ENCODE data around the gene ERBB4.
"Not testable (repeated sequence)": the region's sequence is repeated elsewhere in the genome, so short reads cannot be mapped to it uniquely, and the experiment has no call there.

Gene ERBB4

DNA sequence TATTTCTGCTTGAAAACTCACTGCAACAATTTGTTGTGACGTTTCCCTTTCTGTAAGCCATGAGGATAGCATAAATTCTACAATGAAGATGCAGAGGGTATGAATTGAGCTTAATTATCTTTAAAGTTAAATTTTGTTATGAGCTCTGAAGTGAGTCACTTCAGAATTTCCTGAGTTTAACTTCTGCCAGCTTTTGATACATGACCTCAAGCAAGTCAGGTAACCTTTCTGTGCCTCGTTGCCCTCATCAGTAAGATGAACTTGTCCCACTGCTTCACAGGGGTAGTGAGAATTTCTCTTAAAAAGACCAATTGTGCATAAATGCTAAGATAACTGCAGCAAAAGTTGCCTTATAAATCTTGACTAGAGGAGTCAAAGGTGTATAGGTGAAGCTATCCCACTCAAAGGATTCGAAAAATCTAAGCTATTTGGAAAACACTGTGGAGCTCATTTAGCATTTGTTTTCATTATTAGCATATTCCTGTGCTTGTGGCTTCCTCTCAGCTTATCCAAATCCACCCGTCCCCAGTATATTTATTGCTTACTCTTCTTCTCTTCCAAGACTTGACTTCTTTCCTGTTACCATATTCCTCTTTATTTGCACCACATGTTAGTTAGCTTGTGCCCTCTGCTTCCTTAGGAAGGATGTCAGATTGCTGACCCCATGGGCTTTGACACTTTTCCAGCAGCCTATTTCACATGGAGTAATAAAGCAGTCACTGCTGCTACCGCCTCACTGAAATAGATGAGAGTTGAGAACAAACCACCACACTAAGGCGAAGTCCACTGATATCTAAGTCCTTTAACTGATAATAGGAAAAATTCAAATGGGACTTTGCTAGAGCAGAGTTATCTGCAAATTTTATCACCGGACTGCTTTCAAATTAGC is 428.6 kb downstream of the ERBB4 start:
- Mint-ChIP-seq H3K4me1 (ENCODE audit: low read depth) (no peaks in the 10 kb centered on the region), H3K27me3 (ENCODE audit: low read depth) (no peaks in the 10 kb centered on the region), H3K36me3 (ENCODE audit: low read depth) (no peaks in the 10 kb centered on the region), H3K27ac (no peak overlapping the region), H3K4me3 (no peak overlapping the region), H3K9me3 (peaks cover 8% of the 10 kb centered on the region)
- DNase-seq (ENCODE audit: low spot score) = no peak

- Mint-ChIP-seq H3K9me3 (peaks cover 8% of the 10 kb centered on the region), H3K36me3 (ENCODE audit: low read depth) (no peaks in the 10 kb centered on the region), H3K4me1 (ENCODE audit: low read depth) (no peaks in the 10 kb centered on the region), H3K27me3 (ENCODE audit: low read depth) (no peaks in the 10 kb centered on the region), H3K4me3 (no peak overlapping the region), H3K27ac (no peak overlapping the region)
- DNase-seq (ENCODE audit: low spot score) = no peak
These were observed 429.4 kb downstream of the ERBB4 start for GRCh38 chr2:212109217-212109616.

DNA sequence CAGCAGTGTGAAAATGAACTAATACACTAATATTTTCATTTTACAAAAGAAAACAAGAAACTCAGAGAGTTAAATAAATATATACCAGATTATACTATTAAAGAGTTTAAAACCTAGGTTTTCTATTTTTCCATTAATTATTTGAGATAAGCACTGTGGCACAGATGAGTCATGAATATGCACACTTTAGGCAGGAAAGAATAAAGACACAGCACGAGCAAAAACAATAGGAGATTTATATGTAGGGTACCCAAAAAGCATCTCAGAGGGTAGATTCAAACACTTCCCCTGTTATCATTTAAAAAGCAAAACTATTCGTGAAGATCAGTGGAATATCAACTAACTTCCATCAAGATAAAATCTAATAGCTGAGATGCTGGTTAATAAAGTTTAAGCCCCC is 430.6 kb downstream of the ERBB4 start:
- no peaks in the 10 kb centered on the region for H3K4me1 Mint-ChIP-seq (ENCODE audit: low read depth)
- no peak for DNase-seq (ENCODE audit: low spot score)
- H3K27ac Mint-ChIP-seq = no peak overlapping the region
- peaks cover 8% of the 10 kb centered on the region for H3K9me3 Mint-ChIP-seq
- H3K36me3 Mint-ChIP-seq (ENCODE audit: low read depth) = no peaks in the 10 kb centered on the region
- no peak overlapping the region for H3K4me3 Mint-ChIP-seq
- no peaks in the 10 kb centered on the region for H3K27me3 Mint-ChIP-seq (ENCODE audit: low read depth)

DNA sequence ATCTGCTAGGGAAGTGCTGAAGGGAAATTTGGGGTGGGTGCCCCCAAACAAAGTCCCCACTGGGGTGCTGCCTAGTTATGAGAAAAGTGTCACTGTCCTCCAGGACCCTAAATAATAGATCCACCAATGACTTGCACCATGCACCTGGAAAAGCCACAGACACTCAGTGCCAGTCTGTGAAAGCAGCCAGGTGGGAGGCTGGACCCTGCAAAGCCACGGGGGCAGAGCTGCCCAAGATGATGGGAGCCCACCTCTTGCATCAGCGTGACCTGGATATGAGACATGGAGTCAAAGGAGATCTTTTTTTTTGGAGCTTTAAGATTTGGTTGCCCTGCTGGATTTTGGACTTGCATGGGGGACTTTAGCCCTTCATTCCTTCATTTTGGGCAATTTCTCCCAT is 431.6 kb downstream of the ERBB4 start:
- Mint-ChIP-seq H3K4me3 (no peak overlapping the region), H3K9me3 (peaks cover 8% of the 10 kb centered on the region), H3K27ac (no peak overlapping the region)

DNA sequence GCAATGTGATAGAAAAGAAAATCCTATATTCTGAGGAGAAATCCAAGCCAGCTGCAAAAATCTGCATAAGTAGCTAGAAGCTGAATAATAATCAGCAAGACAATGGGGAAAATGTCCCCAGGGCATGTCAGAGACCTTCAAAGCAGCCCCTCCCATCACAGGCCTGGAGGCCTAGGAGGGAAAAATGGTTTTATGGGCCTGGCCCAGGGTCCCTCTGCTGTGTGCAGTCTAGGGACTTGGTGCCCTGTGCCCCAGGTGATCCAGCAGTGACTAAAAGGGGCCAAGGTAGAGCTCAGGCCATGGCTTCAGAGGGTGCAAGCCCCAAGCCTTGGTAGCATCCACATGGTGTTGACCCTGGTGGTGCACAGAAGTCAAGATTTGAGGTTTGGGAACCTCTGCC is 432.1 kb downstream of the ERBB4 start:
- not testable (repeated sequence) for H3K9me3 Mint-ChIP-seq; DNase-seq (ENCODE audit: low spot score); H3K4me1 Mint-ChIP-seq (ENCODE audit: low read depth); H3K36me3 Mint-ChIP-seq (ENCODE audit: low read depth); H3K27me3 Mint-ChIP-seq (ENCODE audit: low read depth); H3K27ac Mint-ChIP-seq; H3K4me3 Mint-ChIP-seq

More for the DNA sequence above, 431.6 kb downstream of the ERBB4 start:
- Mint-ChIP-seq H3K36me3 (ENCODE audit: low read depth) (no peaks in the 10 kb centered on the region), H3K4me1 (ENCODE audit: low read depth) (no peaks in the 10 kb centered on the region), H3K27me3 (ENCODE audit: low read depth) (no peaks in the 10 kb centered on the region)
- DNase-seq (ENCODE audit: low spot score) = no peak

DNA sequence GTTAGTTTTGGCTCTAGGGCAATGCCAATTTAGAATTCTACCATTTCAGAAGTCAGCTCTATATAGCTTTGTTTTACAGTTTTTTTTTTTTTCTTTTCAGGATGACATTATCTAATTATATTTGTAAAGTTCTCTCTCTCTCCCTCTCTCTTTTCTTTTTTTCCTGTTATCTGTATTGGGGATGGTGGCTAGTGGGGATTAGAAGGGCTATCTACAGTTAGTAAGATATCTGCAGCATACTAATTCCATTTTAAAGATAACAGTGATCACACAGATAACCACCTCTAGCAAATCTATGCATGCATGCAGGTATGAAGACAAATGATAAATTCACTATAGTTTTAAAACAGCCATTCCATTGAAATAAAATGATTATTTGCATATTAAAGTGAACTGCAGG is 438.9 kb downstream of the ERBB4 start:
- DNase-seq (ENCODE audit: low spot score) = no peak
- H3K36me3 Mint-ChIP-seq (ENCODE audit: low read depth) = no peaks in the 10 kb centered on the region
- no peaks in the 10 kb centered on the region for H3K9me3 Mint-ChIP-seq
- no peaks in the 10 kb centered on the region for H3K4me1 Mint-ChIP-seq (ENCODE audit: low read depth)
- H3K27ac Mint-ChIP-seq = no peak overlapping the region
- no peak overlapping the region for H3K4me3 Mint-ChIP-seq
- H3K27me3 Mint-ChIP-seq (ENCODE audit: low read depth) = no peaks in the 10 kb centered on the region

DNA sequence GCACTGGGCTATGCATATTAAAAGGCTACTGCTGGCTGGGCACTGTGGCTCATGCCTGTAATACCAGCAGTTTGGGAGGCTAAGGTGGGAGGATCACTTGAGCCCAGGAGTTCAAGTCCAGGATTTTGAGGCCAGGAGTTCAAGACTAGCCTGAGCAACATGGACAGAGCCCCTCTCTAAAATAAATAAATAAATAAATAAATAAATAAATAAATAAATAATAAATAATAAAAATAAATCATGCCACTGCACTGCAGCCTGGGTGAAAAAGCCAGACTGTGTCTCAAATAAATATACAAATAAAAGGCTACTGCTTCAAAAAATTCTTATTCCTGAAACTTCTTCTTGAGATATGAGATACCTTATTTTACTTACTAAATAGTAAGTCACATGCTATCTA is 439.6 kb downstream of the ERBB4 start:
- no peak for DNase-seq (ENCODE audit: low spot score)
- Mint-ChIP-seq H3K4me3 (no peak overlapping the region), H3K9me3 (no peaks in the 10 kb centered on the region), H3K27ac (no peak overlapping the region), H3K4me1 (ENCODE audit: low read depth) (no peaks in the 10 kb centered on the region), H3K27me3 (ENCODE audit: low read depth) (no peaks in the 10 kb centered on the region), H3K36me3 (ENCODE audit: low read depth) (no peaks in the 10 kb centered on the region)

DNA sequence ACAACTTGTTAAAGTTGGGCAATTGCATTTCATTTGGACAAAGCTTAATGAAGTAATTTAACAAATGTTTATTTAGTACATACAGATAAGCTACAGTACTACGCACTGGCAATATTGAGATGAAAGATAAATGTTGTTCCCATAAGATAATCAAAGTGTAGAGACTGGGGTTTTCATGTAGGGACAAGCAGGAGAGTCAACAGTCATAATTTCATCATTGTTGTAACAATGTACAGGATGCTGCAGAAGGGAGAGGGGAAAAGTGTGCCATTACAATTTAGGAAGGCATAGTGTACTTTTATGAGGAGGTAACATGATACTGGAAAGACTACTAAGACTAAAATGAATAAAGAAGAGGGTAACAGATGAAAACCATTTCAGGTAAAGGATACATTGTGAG is 441.6 kb downstream of the ERBB4 start:
- no peaks in the 10 kb centered on the region for H3K4me1 Mint-ChIP-seq (ENCODE audit: low read depth)
- no peak for DNase-seq (ENCODE audit: low spot score)
- no peaks in the 10 kb centered on the region for H3K27me3 Mint-ChIP-seq (ENCODE audit: low read depth)
- H3K9me3 Mint-ChIP-seq = no peaks in the 10 kb centered on the region
- no peaks in the 10 kb centered on the region for H3K36me3 Mint-ChIP-seq (ENCODE audit: low read depth)
- no peak overlapping the region for H3K27ac Mint-ChIP-seq
- no peak overlapping the region for H3K4me3 Mint-ChIP-seq

DNA sequence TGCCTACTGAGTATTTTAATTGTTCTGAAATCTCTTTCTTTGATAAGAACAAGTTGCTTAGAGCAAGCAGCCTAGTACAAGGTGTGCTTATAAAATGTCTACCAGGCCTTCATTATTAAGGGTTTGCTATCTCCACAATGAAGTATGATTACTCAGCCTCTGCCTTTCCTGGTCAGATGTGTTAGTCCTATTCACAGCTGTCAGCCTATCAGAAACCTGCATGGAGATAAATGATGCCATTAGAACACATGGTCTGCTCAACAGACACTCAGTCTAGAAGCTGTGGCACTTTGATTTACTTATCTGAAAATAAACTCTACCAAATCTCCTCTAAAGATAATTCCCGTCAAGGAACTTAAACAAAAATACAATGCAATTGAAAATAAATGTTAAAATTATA is 448.7 kb downstream of the ERBB4 start:
- no peaks in the 10 kb centered on the region for H3K4me1 Mint-ChIP-seq (ENCODE audit: low read depth)
- H3K27me3 Mint-ChIP-seq (ENCODE audit: low read depth) = no peaks in the 10 kb centered on the region
- no peak overlapping the region for H3K27ac Mint-ChIP-seq
- no peaks in the 10 kb centered on the region for H3K9me3 Mint-ChIP-seq
- H3K4me3 Mint-ChIP-seq = no peak overlapping the region
- H3K36me3 Mint-ChIP-seq (ENCODE audit: low read depth) = no peaks in the 10 kb centered on the region
- DNase-seq (ENCODE audit: low spot score) = no peak

- H3K27me3 Mint-ChIP-seq (ENCODE audit: low read depth) = no peaks in the 10 kb centered on the region
- no peak overlapping the region for H3K27ac Mint-ChIP-seq
- H3K9me3 Mint-ChIP-seq = no peaks in the 10 kb centered on the region
- H3K4me1 Mint-ChIP-seq (ENCODE audit: low read depth) = no peaks in the 10 kb centered on the region
- no peaks in the 10 kb centered on the region for H3K36me3 Mint-ChIP-seq (ENCODE audit: low read depth)
- no peak for DNase-seq (ENCODE audit: low spot score)
- H3K4me3 Mint-ChIP-seq = no peak overlapping the region
These were observed 450.2 kb downstream of the ERBB4 start for GRCh38 chr2:212088353-212088752.

DNA sequence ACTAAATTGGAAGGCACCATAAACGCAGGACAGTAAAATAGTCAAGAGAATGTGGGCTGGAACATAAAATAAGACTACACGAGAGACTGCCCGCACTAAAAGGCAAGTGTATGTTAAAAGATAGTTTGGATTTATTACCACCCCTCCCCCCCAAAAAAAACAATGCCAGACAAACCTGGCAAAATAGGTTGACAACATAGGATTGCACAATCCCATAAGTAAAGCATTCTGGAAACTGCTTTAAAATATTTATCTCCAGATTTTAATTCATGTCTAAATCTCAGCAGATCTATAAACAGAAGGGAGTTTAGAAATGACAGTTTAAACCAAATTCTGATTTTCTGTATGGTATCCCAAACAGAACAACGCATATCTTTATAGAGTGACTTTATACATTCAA is 455.1 kb downstream of the ERBB4 start:
- Mint-ChIP-seq H3K4me1 (ENCODE audit: low read depth) (no peaks in the 10 kb centered on the region), H3K36me3 (ENCODE audit: low read depth) (no peaks in the 10 kb centered on the region), H3K4me3 (no peak overlapping the region), H3K9me3 (no peaks in the 10 kb centered on the region), H3K27ac (no peak overlapping the region), H3K27me3 (ENCODE audit: low read depth) (no peaks in the 10 kb centered on the region)
- no peak for DNase-seq (ENCODE audit: low spot score)

GRCh38 chr2:212078103-212078502 is 460.5 kb downstream of the ERBB4 start:
- Mint-ChIP-seq H3K4me3 (peak overlapping the region; percentile 32), H3K27ac (no peak overlapping the region), H3K27me3 (ENCODE audit: low read depth) (no peaks in the 10 kb centered on the region)

GRCh38 chr2:212076456-212076855 is 462.1 kb downstream of the ERBB4 start:
- Mint-ChIP-seq H3K27ac (no peak overlapping the region), H3K4me3 (no peak overlapping the region), H3K27me3 (ENCODE audit: low read depth) (no peaks in the 10 kb centered on the region), H3K4me1 (ENCODE audit: low read depth) (peaks cover 8% of the 10 kb centered on the region), H3K9me3 (no peaks in the 10 kb centered on the region), H3K36me3 (ENCODE audit: low read depth) (no peaks in the 10 kb centered on the region)
- no peak for DNase-seq (ENCODE audit: low spot score)

More at GRCh38 chr2:212078103-212078502, 460.5 kb downstream of the ERBB4 start:
- DNase-seq (ENCODE audit: low spot score) = no peak
- Mint-ChIP-seq H3K9me3 (no peaks in the 10 kb centered on the region), H3K36me3 (ENCODE audit: low read depth) (no peaks in the 10 kb centered on the region), H3K4me1 (ENCODE audit: low read depth) (peaks cover 8% of the 10 kb centered on the region)

- Mint-ChIP-seq H3K9me3 (no peaks in the 10 kb centered on the region), H3K27me3 (ENCODE audit: low read depth) (no peaks in the 10 kb centered on the region), H3K4me1 (ENCODE audit: low read depth) (peaks cover 8% of the 10 kb centered on the region), H3K27ac (no peak overlapping the region), H3K36me3 (ENCODE audit: low read depth) (no peaks in the 10 kb centered on the region), H3K4me3 (no peak overlapping the region)
- DNase-seq (ENCODE audit: low spot score) = no peak
These were observed 465.2 kb downstream of the ERBB4 start for GRCh38 chr2:212073360-212073759.

DNA sequence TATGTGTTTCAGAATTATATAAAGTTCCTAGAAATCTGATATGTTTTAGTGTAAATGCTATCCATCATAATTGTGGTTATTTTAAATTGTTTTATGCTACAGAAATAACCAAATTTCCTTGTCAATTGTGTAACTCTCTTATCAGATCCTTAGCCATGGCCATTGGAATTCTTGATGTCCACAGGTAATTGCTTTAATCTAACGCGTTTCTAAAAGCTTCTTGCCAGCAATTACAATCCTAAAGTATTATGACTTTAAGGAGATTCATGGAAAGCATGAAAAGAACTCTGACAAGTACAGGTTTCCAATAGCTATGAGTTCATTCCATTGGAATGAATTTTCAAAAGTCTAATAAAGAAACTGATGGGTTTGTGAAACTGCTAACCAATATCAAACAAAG is 472.1 kb downstream of the ERBB4 start:
- Mint-ChIP-seq H3K27me3 (ENCODE audit: low read depth) (no peaks in the 10 kb centered on the region), H3K36me3 (ENCODE audit: low read depth) (no peaks in the 10 kb centered on the region), H3K9me3 (no peaks in the 10 kb centered on the region), H3K27ac (no peak overlapping the region), H3K4me1 (ENCODE audit: low read depth) (no peaks in the 10 kb centered on the region), H3K4me3 (no peak overlapping the region)
- no peak for DNase-seq (ENCODE audit: low spot score)
